Medulla oblongata (tissue), 1 donor: ENCODE data around the gene PDK2.

Experiments
- DNase-seq: peaks from one replicate; pipeline ENCODE4 v3.0.0-alpha.2; 2015; ENCODE audit errors: extremely low spot score

Gene PDK2

DNA sequence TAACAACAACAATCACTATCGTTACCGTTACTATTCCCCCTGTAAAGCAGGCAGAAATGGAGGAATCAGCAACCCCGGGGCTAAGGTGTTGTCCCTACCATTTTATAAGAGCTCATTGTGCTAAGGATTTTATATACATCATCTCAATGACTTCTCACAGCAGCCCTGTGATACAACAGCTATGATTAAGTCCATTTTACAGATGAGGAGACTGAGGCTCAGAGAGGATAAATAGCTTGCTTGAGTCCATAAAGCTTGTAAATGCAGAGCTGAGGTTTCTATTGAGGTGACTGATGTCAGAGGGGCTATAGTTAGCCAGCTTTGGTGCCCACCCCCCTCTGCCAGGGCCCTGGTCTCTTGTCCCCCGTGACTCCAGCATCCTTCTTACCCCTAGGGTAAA, 16.7 kb upstream of the PDK2 start:
- no peak for DNase-seq

- no peak for DNase-seq
These were observed 15.6 kb upstream of the PDK2 start for GRCh38 chr17:50079334-50080095.

DNA sequence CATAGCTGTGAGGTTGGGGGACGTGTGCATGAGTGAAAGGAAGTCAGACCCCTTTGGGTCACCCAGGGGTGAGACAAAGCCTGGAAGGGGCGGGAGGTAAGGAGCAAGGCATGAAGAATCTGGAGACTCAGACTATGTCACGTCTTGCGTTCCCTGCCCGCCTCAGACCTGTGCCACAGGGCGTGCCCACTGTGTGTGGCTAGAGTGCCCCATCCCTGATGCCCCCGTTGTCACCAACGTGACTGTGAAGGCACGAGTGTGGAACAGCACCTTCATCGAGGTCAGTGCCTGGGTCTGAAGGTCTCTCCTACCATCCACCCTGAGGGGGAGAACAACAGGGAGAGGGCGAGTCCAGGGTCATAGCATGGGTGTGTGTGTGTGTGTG, 15.1 kb upstream of the PDK2 start:
- no peak for DNase-seq

DNA sequence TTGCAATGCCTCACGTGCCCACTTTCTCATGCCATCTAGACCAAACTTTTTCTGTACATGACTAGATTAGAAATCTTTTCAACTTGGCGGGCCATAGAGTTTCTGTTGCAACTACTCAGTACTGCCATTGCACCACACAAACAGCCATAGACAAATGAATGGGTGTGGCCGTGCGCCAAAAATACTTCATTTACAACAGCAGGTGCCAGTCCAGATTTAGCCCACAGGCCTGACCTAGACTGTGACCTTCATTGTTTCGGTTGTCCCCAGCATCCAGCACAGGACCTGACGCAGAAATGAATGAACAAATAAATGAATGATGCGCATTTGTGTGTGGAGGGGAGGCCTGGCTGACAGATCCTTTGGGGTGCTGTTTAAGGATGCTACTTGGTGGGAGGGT, 14.3 kb upstream of the PDK2 start:
- no peak for DNase-seq

DNA sequence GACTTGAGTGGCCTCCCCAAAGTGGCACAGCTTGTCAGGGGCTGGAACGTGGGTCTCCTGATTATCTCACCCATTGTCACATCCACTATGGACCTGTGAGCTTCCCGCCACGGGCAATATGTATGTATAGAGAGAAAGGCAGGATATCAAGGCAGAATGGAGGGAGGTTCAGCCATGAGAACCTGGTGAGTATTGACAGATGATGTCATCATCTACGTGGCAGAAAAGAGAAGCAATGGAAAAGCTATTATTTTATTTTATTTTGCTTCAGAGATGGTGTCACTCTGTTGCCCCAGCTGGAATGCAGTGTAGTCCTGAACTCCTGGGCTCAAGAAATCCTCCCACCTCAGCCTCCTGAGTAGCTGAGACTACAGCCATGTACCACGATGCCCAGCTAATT, 13.4 kb upstream of the PDK2 start:
- DNase-seq: no peak

DNA sequence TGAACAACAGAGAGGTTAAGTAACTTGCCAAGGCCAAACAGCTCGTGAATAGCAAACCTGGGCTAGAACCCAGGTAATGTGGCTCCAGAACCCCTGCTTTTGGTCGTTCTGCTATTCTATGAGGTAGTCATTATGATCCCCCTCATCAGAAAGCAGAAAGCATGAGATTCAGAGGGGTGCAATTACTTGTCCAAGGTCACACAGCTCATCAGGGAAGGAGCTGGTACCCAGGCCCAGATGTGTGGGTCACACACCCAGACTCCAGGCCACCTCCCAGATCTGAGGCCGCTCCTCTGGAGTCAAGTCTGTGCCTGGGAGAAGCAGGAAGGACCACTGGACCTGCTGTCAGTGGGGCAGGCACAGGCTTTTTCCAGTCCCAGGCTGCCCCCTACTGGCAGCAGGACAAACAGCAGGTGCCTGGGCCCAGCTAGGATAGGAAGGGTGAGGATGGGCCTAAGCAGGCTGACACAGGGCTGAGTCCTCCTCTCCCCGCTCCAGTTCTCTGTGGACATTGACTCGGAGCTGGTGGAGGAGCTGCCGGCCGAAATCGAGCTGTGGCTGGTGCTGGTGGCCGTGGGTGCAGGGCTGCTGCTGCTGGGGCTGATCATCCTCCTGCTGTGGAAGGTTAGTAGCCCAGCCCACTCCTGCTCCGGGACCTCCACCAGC, 7.8 kb upstream of the PDK2 start:
- peak; percentile 48 for DNase-seq

DNA sequence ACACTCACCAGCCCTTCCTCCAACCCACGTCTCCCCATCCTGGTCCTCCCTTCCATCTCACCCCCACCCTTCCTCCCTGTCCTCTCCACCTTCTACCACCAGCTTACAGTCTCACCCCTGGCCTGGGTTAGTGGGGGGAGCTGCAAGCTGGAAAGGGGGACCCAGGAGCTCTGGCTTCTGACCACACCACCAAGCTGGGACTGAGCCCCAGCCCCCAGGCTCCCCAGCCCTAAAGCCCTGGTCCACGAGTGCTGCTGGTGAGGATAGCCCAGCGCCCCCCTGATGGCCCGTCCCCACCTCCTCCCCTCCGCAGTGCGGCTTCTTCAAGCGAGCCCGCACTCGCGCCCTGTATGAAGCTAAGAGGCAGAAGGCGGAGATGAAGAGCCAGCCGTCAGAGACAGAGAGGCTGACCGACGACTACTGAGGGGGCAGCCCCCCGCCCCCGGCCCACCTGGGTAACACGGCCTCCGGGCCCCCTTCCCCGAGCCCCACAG, 7.2 kb upstream of the PDK2 start:
- no peak for DNase-seq

- no peak for DNase-seq
These were observed 6.0 kb upstream of the PDK2 start for GRCh38 chr17:50088952-50089825.

GRCh38 chr17:50090071-50090470, 5.1 kb upstream of the PDK2 start:
- no peak for DNase-seq

- DNase-seq: no peak
These were observed 3.9 kb upstream of the PDK2 start for GRCh38 chr17:50090971-50091917.

DNA sequence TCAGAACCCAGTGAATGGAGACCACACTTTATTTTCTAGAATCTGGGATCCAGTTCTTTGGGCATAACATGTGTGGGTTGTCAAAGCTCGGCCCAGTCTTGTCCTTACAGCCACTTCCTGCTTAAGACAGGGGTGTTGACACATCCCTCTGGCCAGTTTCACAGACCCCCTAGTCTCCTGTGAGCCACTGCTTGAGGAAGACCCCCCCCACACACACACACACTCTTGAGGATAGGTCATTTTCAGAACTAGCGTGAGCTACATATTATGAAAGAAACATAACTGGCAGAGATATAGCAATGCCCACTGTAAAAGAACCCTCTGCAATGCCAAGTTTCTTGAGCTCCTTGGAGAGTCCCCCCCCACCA, 3.2 kb upstream of the PDK2 start:
- DNase-seq: no peak

- no peak for DNase-seq
These were observed 1.9 kb upstream of the PDK2 start for GRCh38 chr17:50093246-50093645.

GRCh38 chr17:50093807-50094206, 1.3 kb upstream of the PDK2 start:
- DNase-seq: no peak

DNA sequence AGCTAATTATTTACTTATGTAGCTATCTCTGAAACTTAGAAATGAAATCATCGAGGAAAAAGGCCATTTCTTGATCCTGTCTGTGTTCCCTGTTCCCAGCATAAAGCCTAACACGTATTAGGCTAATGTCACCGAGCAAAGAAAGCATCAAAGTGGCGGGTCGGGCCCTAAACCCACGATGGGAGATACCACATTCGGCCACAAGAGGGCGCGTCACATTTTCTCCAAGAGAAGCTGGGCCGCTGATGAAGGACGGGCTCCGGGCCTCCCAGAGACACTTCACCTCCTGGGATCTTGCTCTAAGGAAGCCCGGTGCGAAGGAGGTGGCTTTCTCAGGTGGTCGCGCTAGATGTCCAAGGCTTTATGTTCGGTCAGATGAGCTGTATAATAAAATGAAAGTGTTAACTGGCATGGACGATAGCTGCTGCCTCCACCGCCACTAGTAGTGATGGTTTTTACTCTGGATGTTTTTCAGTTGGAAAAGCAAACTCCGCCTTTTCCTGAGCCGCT, 853 bp upstream of the PDK2 start:
- DNase-seq: peak; percentile 97

GRCh38 chr17:50095626-50096037, 481 bp downstream of the PDK2 start:
- DNase-seq: peak; percentile 32

- peak; percentile 16 for DNase-seq
These were observed 941 bp downstream of the PDK2 start for GRCh38 chr17:50096092-50096491.

DNA sequence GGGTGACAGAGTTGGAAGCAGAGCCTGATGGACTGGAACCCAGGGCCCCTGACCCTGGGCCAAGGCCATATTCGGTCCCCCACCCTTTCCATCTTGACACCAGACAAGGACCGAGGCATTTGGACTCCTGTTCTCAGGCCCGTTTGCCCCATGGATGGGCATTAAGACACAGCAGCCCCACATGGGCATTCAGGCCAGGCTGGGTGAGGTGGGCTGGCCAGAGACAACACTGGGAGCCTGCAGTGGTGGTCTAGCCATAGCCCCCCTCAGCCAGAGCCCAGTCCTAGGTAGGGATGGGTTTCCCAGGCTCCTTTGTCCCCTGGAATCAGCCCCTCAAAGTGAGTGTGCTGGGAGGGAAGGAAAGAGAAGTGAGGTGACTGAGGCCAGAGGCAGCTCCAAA, 1.6 kb downstream of the PDK2 start:
- DNase-seq: no peak

- DNase-seq: no peak
These were observed 2.3 kb downstream of the PDK2 start for GRCh38 chr17:50097455-50097854.

DNA sequence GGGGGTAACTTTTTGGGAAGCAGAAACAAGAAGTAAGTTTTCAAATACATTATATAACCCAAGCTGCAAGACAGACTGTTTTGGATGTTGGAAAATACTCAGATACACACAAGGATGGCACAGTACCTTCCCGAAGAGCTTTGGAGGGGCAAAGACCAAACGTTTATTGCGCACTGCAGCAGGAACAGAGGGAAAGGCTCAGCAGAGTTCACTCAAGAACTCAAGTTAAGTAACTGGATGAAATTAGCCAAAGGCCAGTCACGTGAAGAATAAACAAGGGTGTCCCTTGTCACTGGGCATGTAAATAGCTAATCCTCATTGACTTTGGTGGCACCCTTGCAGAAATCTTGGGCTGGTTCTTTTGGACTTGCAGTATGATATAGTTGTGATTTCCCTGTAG, 2.8 kb downstream of the PDK2 start:
- no peak for DNase-seq

- DNase-seq: no peak
These were observed 3.4 kb downstream of the PDK2 start for GRCh38 chr17:50098583-50098982.

DNA sequence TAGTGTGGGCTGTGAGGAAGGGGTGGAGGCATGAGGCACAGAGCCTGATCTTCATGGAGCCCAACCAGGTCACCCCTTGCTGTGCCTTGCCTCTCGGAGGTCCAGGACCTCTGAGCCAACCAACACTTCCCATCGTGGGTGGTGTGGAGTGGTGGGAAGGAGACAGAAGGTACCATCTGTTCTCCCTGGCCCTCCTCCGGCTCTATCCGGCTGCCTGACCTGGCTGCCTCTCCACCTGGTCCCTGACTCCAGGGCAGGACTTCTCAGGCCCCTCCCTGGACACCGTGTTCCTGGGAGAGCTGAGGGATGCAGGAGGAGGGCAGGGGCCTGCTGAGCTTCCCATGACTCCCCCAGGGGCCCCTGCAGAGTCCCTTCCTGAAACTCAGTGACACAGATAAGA, 3.9 kb downstream of the PDK2 start:
- no peak for DNase-seq
